ENCODE measurements around the gene SHISA9. TPM values are rescaled to one million over a fixed set of nuclear protein-coding genes. Genes with fewer than 3 reads are reported as not detected.
A peak's percentile ranks its signal among the peaks of the same experiment; 100 is the strongest.

SHISA9 gene
- polyA plus RNA-seq, 1 of the 3 experiments (the other 2 are of a cell fraction) = 0.02 TPM

DNA sequence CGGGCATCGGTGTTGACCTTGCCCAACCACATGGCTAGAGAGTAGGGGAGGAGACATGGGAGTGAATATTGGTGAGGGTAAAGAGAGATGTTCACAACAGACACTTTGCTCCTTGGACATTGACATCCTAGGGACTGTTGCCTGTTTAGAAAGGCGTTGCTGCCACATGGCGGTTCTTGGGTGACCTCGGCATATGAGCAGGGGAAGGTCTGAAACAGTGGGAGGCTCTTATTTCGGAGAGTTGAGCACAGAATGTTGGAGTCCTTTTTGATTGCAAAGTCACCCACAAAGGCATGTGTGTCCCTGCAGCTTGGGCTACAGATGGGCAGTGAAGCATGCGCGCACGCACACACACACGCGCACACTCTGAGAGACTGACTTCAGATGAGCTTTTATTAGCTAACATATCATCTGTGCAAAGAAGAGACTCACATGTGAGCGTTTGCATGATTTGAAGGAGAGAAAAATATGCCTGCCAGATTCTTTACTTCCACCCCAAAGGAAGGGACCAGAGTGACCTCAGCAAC is 104.4 kb downstream of the SHISA9 start:
- H3K79me2 ChIP-seq (ENCODE audit: insufficient read depth) = no peaks in the 10 kb centered on the region
- no peak overlapping the region for H3K9ac ChIP-seq
- H4K20me1 ChIP-seq (ENCODE audit: insufficient read depth) = no peaks in the 10 kb centered on the region
- H3K9me2 ChIP-seq = no peaks in the 10 kb centered on the region
- TF ChIP-seq RCOR1 (IDR thresholded peaks at IDR 0.05; ENCODE audit: low read length) = no peak
- no peak for TF ChIP-seq GABPA (IDR thresholded peaks at IDR 0.05; ENCODE audit: low read depth)
- no peak for TF ChIP-seq TCF12 (IDR thresholded peaks at IDR 0.05)
- TF ChIP-seq SMC3 (IDR thresholded peaks at IDR 0.05; ENCODE audit: low read depth, low read length) = no peak
- no peak for TF ChIP-seq MEF2A (IDR thresholded peaks at IDR 0.05; ENCODE audit: borderline replicate concordance, low read depth)
- no peaks in the 10 kb centered on the region for H3F3A ChIP-seq (replicated peaks; ENCODE audit: insufficient read depth)
- H3K4me1 ChIP-seq (ENCODE audit: control insufficient read depth in 1 of 2, insufficient read depth in 2 of 2, low read depth in 1 of 2, low read length in 1 of 2) = no peaks in the 10 kb centered on the region
- ChIA-PET POLR2A (no interaction called here), CTCF (no interaction called here)
- H3K27ac ChIP-seq (ENCODE audit: low read depth in 2 of 2, low read length in 1 of 2) = no peak overlapping the region
- H3K4me3 ChIP-seq (ENCODE audit: low read depth in 2 of 2, low read length in 1 of 2) = no peak overlapping the region
- H3K27me3 ChIP-seq (ENCODE audit: insufficient read depth) = no peaks in the 10 kb centered on the region
- no peaks in the 10 kb centered on the region for H3K36me3 ChIP-seq (replicated peaks in 1 of 2; ENCODE audit: control insufficient read depth in 1 of 2, insufficient read depth in 2 of 2, low read length in 1 of 2)
- no peak for DNase-seq
- H3K9me3 ChIP-seq = no peaks in the 10 kb centered on the region
- no peak overlapping the region for H2AFZ ChIP-seq (ENCODE audit: low read depth)
- 26% methylated on average over 12 of the region's 12 CpGs for WGBS (ENCODE audit: low lambda C conversion rate)
- H3K4me2 ChIP-seq = no peak overlapping the region

DNA sequence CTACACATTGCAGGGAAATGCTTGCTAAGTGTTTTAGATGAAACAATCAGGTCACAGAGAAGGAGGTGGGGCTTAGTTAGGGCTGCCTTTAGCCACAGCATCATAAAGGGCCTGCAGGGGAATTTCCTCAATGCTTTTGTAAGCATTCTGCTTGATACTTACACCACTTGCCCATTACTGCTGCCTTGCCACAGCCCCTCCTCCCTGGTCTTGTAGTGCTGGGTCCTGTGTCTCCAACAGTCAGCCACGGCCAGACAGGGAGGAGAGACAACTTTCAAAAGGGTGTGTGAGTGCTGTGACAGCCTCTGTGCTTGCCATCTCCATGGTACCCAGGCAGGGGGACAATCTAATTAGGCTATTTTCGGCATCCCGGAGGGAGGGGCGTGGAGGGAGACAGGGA is 111.2 kb downstream of the SHISA9 start:
- POLR2A ChIA-PET = no interaction called here

More for the DNA sequence above, 111.2 kb downstream of the SHISA9 start:
- WGBS (ENCODE audit: low lambda C conversion rate) = 0% methylated on average over 4 of the region's 4 CpGs
- Histone ChIP-seq H3K9ac (no peak overlapping the region), H3K4me3 (ENCODE audit: low read depth in 2 of 2, low read length in 1 of 2) (no peak overlapping the region), H3K27me3 (ENCODE audit: insufficient read depth) (no peaks in the 10 kb centered on the region), H4K20me1 (ENCODE audit: insufficient read depth) (no peaks in the 10 kb centered on the region), H3K79me2 (ENCODE audit: insufficient read depth) (no peaks in the 10 kb centered on the region), H3K9me2 (no peaks in the 10 kb centered on the region), H3K4me1 (ENCODE audit: control insufficient read depth in 1 of 2, insufficient read depth in 2 of 2, low read depth in 1 of 2, low read length in 1 of 2) (no peaks in the 10 kb centered on the region; a peak in 1 of 4 replicates), H3K36me3 (replicated peaks in 1 of 2; ENCODE audit: control insufficient read depth in 1 of 2, insufficient read depth in 2 of 2, low read length in 1 of 2) (no peaks in the 10 kb centered on the region), H3K27ac (ENCODE audit: low read depth in 2 of 2, low read length in 1 of 2) (no peak overlapping the region), H3K4me2 (no peak overlapping the region), H2AFZ (ENCODE audit: low read depth) (no peak overlapping the region), H3F3A (replicated peaks; ENCODE audit: insufficient read depth) (no peaks in the 10 kb centered on the region), H3K9me3 (no peaks in the 10 kb centered on the region)
- CTCF ChIA-PET = no interaction called here
- DNase-seq = peak; percentile 37
- TF ChIP-seq POLR2AphosphoS5 (IDR thresholded peaks at IDR 0.05; ENCODE audit: low read depth, low read length) (no peak), YY1 (IDR thresholded peaks at IDR 0.05; ENCODE audit: low read depth) (no peak), REST (IDR thresholded peaks at IDR 0.05; ENCODE audit: low read depth, low read length) (no peak), MXI1 (IDR thresholded peaks at IDR 0.05; ENCODE audit: low read depth, low read length) (no peak), RCOR1 (IDR thresholded peaks at IDR 0.05; ENCODE audit: low read length) (no peak), GATA2 (CRISPR knock-in tag; IDR thresholded peaks at IDR 0.05) (no peak), ZBTB33 (IDR thresholded peaks at IDR 0.05; ENCODE audit: borderline replicate concordance, low read depth) (no peak), SMC3 (IDR thresholded peaks at IDR 0.05; ENCODE audit: low read depth, low read length) (no peak), ELF1 (IDR thresholded peaks at IDR 0.05) (no peak), TAF1 (IDR thresholded peaks at IDR 0.05; ENCODE audit: borderline replicate concordance, low read depth, low read length) (no peak)
- TF ChIP-seq, protein P1, sequence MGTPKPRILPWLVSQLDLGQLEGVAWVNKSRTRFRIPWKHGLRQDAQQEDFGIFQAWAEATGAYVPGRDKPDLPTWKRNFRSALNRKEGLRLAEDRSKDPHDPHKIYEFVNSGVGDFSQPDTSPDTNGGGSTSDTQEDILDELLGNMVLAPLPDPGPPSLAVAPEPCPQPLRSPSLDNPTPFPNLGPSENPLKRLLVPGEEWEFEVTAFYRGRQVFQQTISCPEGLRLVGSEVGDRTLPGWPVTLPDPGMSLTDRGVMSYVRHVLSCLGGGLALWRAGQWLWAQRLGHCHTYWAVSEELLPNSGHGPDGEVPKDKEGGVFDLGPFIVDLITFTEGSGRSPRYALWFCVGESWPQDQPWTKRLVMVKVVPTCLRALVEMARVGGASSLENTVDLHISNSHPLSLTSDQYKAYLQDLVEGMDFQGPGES (IDR thresholded peaks at IDR 0.05; ENCODE audit: low read depth, low read length) = no peak

All from SK-N-SH (cell line).